Ovary (tissue), 9 donors: ENCODE data around the gene HDDC3. TPM values are rescaled to one million over a fixed set of nuclear protein-coding genes. Genes with fewer than 3 reads are reported as not detected.
"Not testable (repeated sequence)": the region's sequence is repeated elsewhere in the genome, so short reads cannot be mapped to it uniquely, and the experiment has no call there.

ENCODE experiments used
- DNase-seq, 5 donors: peaks; one replicate each; pipeline ENCODE4 v3.0.0-alpha.2; 2019 to 2020
- H3K27ac ChIP-seq, 2 donors: fragments of 200-600 bp; one replicate each; pipeline versions ENCODE4 v1.5.1 to v1.8.0; 2019 to 2022
- H3K27me3 ChIP-seq: fragments of 200-600 bp; one replicate; pipeline ENCODE4 v1.8.0; 2022
- H3K36me3 ChIP-seq: fragments of 200-600 bp; sonication (generic); one replicate; pipeline ENCODE4 v1.5.1; 2019
- H3K4me1 ChIP-seq: one replicate; pipeline ENCODE4 v1.8.1; 2013; ENCODE audit warnings: mild to moderate bottlenecking, moderate library complexity; ENCODE audit not compliant: insufficient read depth
- H3K4me3 ChIP-seq: fragments of 200-600 bp; sonication (generic); one replicate; pipeline ENCODE4 v1.5.1; 2017
- H3K9me3 ChIP-seq, 2 donors: fragments of 200-600 bp in 1 of 2; sonication (generic) in 1 of 2; one replicate each; pipeline versions ENCODE4 v1.5.1 to v1.8.1; 2013 to 2019; ENCODE audit warnings: mild to moderate bottlenecking in 1 of 2, moderate library complexity in 1 of 2
- EP300 ChIP-seq: sonication (generic); formaldehyde crosslinking; IDR thresholded peaks from one replicate; pipeline ENCODE4 v1.6.1; 2017; ENCODE audit warnings: antibody characterized with exemption
- POLR2A ChIP-seq: fragments of 450-650 bp; IDR thresholded peaks from one replicate; pipeline ENCODE4 v1.6.1; 2017; ENCODE audit warnings: antibody characterized with exemption, mild to moderate bottlenecking, moderate library complexity
- WGBS, 3 donors: extraction: QIAGEN DNeasy Blood & Tissue Kit in 1 of 3; methylation state at CpG; one replicate each; pipeline versions ENCODE4 v1.1.5 to v1.1.7; 2013 to 2017; 5-methylcytosine and 5-hydroxymethylcytosine counted together
- intact Hi-C, 4 donors: fragments of 100-400 bp; cut with DNase I; formaldehyde crosslinking; loops; one replicate each; pipeline versions ENCODE4 v1.11.0 to v1.15.1; 2022 to 2023
- polyA plus RNA-seq, 2 donors: library from polyadenylated mRNA; stranded (reverse); fragments of 200-250 nt in 1 of 2; fragments of 350-450 nt in 1 of 2; fragmentation: Illumina TruSeq in 1 of 2; extraction: RNeasy Lipid Tissue Mini Kit (QIAGEN cat#74804) in 1 of 2; gene quantifications; one replicate each; pipeline ENCODE4 v1.2.3, GENCODE V29; 2013 to 2014
- total RNA-seq, 7 donors: library from RNA; depleted of rRNA in 2 of 7; stranded (reverse); fragments of >200 nt in 2 of 7; fragmentation: NEBNext Ultra II Directional in 3 of 7; extraction: Animal tissue kit (Norgen Biotek cat#: 25700) in 3 of 7; gene quantifications; one replicate each; pipeline versions ENCODE4 v1.1.0 to v1.2.4, GENCODE V29; 2016 to 2023
- TF ChIP-seq, protein P1 (sequence below), 3 donors: fragments of 450-650 bp in 2 of 3; fragments of 200-600 bp in 1 of 3; IDR thresholded peaks; one replicate each; pipeline versions ENCODE4 v1.5.1 to v1.8.0; 2016 to 2022; ENCODE audit warnings: antibody characterized with exemption in 3 of 3, mild to moderate bottlenecking in 1 of 3
- donor health status: DM: no; HTN: no; CAD: no; lungs with moderate emphysema.
- donor health status: DM: no; HTN: no; CAD: no.
- donor health status: Bipolar disorder and iron deficiency.
- donor health status: DM: yes; HTN: yes; CAD: no.
- donor health status: DM: no; HTN: no; CAD: no.
- donor health status: DM: yes; HTN: yes; CAD: no.

HDDC3 gene
- total and polyA plus RNA-seq, 9 donors, result 11.7 to 17.2 (median 13.2) TPM

DNA sequence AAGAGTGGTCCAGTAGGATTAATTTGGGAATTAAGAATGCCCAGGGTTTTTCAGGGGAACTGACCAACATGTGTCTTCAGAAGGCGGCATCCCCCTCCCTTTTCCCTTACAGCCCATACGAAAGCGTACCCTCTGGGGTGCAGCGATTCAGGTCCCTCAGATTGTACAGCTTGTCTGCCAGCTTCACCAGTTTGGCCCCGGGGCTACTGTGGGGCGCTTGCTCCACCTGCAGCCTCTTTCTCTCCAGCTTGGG, 848 bp downstream of the HDDC3 start:
- TF ChIP-seq POLR2A (no peak), EP300 (no peak)
- TF ChIP-seq, protein P1, sequence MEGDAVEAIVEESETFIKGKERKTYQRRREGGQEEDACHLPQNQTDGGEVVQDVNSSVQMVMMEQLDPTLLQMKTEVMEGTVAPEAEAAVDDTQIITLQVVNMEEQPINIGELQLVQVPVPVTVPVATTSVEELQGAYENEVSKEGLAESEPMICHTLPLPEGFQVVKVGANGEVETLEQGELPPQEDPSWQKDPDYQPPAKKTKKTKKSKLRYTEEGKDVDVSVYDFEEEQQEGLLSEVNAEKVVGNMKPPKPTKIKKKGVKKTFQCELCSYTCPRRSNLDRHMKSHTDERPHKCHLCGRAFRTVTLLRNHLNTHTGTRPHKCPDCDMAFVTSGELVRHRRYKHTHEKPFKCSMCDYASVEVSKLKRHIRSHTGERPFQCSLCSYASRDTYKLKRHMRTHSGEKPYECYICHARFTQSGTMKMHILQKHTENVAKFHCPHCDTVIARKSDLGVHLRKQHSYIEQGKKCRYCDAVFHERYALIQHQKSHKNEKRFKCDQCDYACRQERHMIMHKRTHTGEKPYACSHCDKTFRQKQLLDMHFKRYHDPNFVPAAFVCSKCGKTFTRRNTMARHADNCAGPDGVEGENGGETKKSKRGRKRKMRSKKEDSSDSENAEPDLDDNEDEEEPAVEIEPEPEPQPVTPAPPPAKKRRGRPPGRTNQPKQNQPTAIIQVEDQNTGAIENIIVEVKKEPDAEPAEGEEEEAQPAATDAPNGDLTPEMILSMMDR (IDR thresholded peaks at IDR 0.05), result no peak
- H3K36me3 ChIP-seq, result no peaks in the 10 kb centered on the region
- intact Hi-C loops, result no loop called here
- H3K27ac ChIP-seq, result peak overlapping the region; percentile 76 to 81
- H3K4me3 ChIP-seq, result peak overlapping the region; percentile 69
- no peaks in the 10 kb centered on the region for H3K27me3 ChIP-seq
- H3K4me1 ChIP-seq, result peaks cover 18% of the 10 kb centered on the region
- H3K9me3 ChIP-seq, result no peaks in the 10 kb centered on the region
- no peak for DNase-seq
- 25 to 39% (median 32%) methylated on average over 6 of the region's 6 CpGs for WGBS, 3 donors

DNA sequence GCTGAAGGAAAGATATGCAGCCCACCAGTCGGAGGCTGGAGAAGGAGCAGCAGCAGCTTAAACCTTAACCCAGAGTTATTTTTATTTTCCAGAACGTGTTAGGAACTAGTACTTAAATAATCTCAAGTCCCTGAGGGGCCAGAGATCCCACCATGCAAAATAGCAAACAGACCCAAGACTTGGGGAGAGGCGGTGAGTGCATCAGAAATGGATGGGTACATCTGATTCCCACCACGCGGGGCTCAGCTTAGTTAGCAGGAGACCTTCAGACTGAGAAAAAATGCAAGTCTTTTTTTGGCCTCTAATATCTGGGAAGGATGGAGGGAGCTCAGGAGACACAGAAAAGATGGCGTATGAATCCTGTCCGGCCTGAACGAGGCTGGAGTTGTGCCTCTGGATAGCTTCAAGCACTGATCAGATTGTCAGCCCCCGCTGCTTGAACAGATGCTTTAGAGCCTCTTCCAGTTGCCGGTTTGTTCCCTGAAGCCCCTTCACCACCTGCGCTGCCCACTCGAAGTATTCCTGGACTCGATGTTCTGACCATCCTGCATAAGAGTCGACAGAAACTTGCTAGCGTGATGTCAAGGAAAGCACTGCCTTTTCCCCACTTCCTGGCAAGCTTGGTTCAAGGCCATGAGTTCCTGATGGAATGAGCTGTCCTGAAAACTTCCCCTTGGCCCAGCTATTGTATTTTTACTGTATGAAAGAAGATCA, 1.3 kb downstream of the HDDC3 start:
- DNase-seq, result peak in 3 of 5 donors; percentile 41 to 60 (median 48)
- H3K4me1 ChIP-seq, result peaks cover 15% of the 10 kb centered on the region
- intact Hi-C loops, result no loop called here
- no peaks in the 10 kb centered on the region for H3K27me3 ChIP-seq
- no peaks in the 10 kb centered on the region for H3K36me3 ChIP-seq
- H3K27ac ChIP-seq, result peak overlapping the region; percentile 76 to 81
- H3K9me3 ChIP-seq, result no peaks in the 10 kb centered on the region
- peak overlapping the region; percentile 1 for H3K4me3 ChIP-seq
- TF ChIP-seq EP300 (no peak), POLR2A (no peak)
- TF ChIP-seq, protein P1 (IDR thresholded peaks at IDR 0.05), result no peak
- WGBS, 3 donors, result 25 to 53% (median 36%) methylated on average over 15 of the region's 15 CpGs

DNA sequence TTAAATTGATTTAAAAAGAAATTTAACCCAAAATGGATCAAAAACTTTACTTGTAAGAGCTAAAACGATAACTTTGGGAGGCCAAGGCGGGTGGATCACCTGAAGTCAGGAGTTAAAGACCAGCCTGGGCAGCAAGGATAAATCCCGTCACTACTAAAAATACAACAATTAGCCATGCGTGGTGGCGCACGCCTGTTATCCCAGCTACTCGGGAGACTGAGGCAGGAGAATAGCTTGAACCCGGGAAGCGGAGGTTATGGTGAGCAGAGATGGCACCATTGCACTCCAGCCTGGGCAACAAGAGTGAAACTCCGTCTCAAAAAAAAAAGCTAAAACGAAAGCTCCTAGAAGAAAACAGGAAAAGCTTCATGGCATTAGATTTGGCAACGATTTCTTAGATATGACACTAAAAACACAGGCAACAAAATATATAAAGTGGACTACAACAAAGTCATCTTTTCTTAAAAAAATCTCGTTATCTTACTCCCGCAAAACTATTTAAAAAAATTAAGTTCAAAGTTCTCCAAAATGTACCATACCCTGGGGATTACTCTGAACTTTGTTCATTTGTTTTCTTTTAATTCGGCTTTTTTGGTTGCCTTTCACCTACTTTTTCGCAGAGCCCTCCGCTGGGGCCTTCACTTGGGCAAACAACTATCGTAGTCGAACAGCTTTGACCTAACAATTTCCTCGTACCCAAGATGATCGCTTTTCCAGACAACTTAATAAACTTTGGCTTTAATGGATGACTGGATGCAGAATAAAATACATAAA, 2.9 kb downstream of the HDDC3 start:
- Histone ChIP-seq H3K4me1 (peaks cover 12% of the 10 kb centered on the region), H3K27me3 (no peaks in the 10 kb centered on the region), H3K9me3 (no peaks in the 10 kb centered on the region), H3K36me3 (no peaks in the 10 kb centered on the region), H3K4me3 (peak overlapping the region; percentile 66), H3K27ac (peak overlapping the region; percentile 63 to 81)
- TF ChIP-seq EP300 (no peak), POLR2A (no peak)
- TF ChIP-seq, protein P1 (IDR thresholded peaks at IDR 0.05), result no peak
- 40 to 55% (median 45%) methylated on average over 21 of the region's 21 CpGs for WGBS, 3 donors
- intact Hi-C loops, result no loop called here
- no peak for DNase-seq

- H3K27me3 ChIP-seq, H3K4me3 ChIP-seq, H3K36me3 ChIP-seq, intact Hi-C loops, H3K27ac ChIP-seq, H3K9me3 ChIP-seq, DNase-seq: not testable (repeated sequence)
- peaks cover 12% of the 10 kb centered on the region for H3K4me1 ChIP-seq
- WGBS, 3 donors, result 94% methylated on average over 7 of the region's 7 CpGs
These were observed 4.2 kb downstream of the HDDC3 start for GRCh38 chr15:90928106-90928505.

DNA sequence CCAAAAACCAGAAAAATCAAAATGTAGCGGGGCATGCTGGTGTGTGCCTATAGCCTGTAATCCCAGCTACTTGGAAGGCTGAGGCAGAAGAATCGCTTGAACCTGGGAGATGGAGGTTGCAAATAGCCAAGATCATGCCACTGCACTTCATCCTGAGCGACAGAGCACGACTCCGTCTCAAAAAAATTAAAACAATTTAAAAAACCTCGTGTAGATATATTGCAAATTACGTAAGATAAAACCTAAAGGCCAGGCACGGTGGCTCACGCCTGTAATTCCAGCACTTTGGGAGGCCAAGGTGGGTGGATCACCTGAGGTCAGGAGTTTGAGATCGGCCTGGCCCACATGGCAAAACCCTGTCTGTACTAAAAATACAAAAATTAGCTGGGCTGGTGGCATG, 5.6 kb downstream of the HDDC3 start:
- H3K4me3 ChIP-seq, H3K27me3 ChIP-seq, H3K36me3 ChIP-seq, H3K9me3 ChIP-seq, H3K27ac ChIP-seq, DNase-seq, intact Hi-C loops, H3K4me1 ChIP-seq: not testable (repeated sequence)
- 88 to 91% (median 89%) methylated on average over 10 of the region's 10 CpGs for WGBS, 3 donors
